Lung (tissue), 12 donors: ENCODE data around the gene COL6A6. TPM values are rescaled to one million over a fixed set of nuclear protein-coding genes. Genes with fewer than 3 reads are reported as not detected.

Experiments used
- ATAC-seq: fragments of 200-7000 bp; cut with Tn5 transposase; one replicate; pipeline ENCODE4 v1.9.1; 2020; ENCODE audit warnings: moderate number of reproducible peaks; ENCODE audit not compliant: insufficient read depth, low FRiP score
- DNase-seq, 3 donors: peaks; one replicate each; pipeline ENCODE4 v3.0.0-alpha.2; 2013 to 2017
- H3K27ac ChIP-seq, 2 donors: one replicate each; pipeline ENCODE4 v1.5.1; 2013; ENCODE audit warnings: mild to moderate bottlenecking in 2 of 2, moderate library complexity in 2 of 2, control low read depth in 1 of 2, inconsistent platforms in 1 of 2, low read depth in 1 of 2, low read length in 1 of 2
- H3K27me3 ChIP-seq, 3 donors: one replicate each; pipeline ENCODE4 v1.5.1; 2013; ENCODE audit warnings: low read length in 2 of 3; ENCODE audit not compliant: control insufficient read depth in 3 of 3, insufficient read depth in 3 of 3
- H3K36me3 ChIP-seq, 4 donors: one replicate each; pipeline ENCODE4 v1.5.1; 2013; ENCODE audit warnings: low read length in 4 of 4, mild to moderate bottlenecking in 1 of 4, moderate library complexity in 1 of 4; ENCODE audit not compliant: control insufficient read depth in 4 of 4, insufficient read depth in 4 of 4
- H3K4me1 ChIP-seq, 5 donors: one replicate each; pipeline ENCODE4 v1.5.1; 2013; ENCODE audit warnings: low read length in 5 of 5, mild to moderate bottlenecking in 2 of 5, moderate library complexity in 1 of 5; ENCODE audit not compliant: control insufficient read depth in 5 of 5, insufficient read depth in 5 of 5
- H3K4me3 ChIP-seq: one replicate; pipeline ENCODE4 v1.5.1; 2013; ENCODE audit warnings: mild to moderate bottlenecking, control low read depth, moderate library complexity
- H3K9ac ChIP-seq, 2 donors: one replicate each; pipeline ENCODE4 v1.5.1; 2013; ENCODE audit warnings: low read length in 2 of 2, control low read depth in 1 of 2; ENCODE audit not compliant: insufficient read depth in 1 of 2
- H3K9me3 ChIP-seq, 4 donors: one replicate each; pipeline ENCODE4 v1.5.1; 2013; ENCODE audit warnings: low read length in 3 of 4, mild to moderate bottlenecking in 1 of 4, moderate library complexity in 1 of 4; ENCODE audit not compliant: control insufficient read depth in 4 of 4, insufficient read depth in 3 of 4
- CTCF ChIP-seq: IDR thresholded peaks from 2 replicates; pipeline ENCODE4 v1.5.1; 2012; ENCODE audit warnings: mild to moderate bottlenecking; ENCODE audit errors: control extremely low read depth, extremely low read depth
- WGBS, 2 donors: extraction: QIAGEN DNeasy Blood & Tissue Kit; methylation state at CpG; one replicate each; pipeline ENCODE4 v1.1.7; 2013; 5-methylcytosine and 5-hydroxymethylcytosine counted together
- polyA plus RNA-seq, 2 donors: library from polyadenylated mRNA; stranded (reverse); fragments of 200-250 nt; gene quantifications; one replicate each; pipeline ENCODE4 v1.2.1, GENCODE V29; 2013
- total RNA-seq, 2 donors: library from RNA; depleted of rRNA in 1 of 2; stranded (reverse); fragments of >200 nt in 1 of 2; gene quantifications; one replicate each; pipeline ENCODE4 v1.2.1, GENCODE V29; 2014 to 2021
- donor health status: control.
- donor health status: control.
- donor health status: Bipolar disorder and iron deficiency.
- donor health status: healthy.
- donor health status: DM: yes; HTN: yes; CAD: no.

Gene COL6A6
- total and polyA plus RNA-seq, 4 donors: 0.32 to 42.8 (median 3.8) TPM

DNA sequence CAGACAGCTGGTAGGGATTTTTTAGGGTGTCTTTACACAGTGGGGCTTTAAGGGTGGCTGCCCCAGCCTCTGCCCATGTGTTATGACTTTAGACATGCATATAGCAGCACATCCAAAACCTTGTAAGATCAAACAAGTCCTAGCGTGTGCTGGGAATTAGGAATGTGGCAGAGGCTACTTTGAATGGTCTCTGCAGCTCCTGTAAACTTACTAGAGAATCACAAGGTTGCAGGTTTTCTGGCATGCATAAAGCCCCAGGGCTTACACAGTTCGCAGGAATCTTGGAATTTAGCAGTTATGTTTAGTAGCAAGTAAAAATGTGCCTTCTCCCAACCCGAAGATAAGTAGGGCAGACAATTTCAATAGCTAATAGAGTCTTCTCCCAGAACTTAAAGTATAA lies 46.9 kb upstream of the COL6A6 start:
- H3K9ac ChIP-seq: no peak overlapping the region
- no peak for ATAC-seq
- no peak for DNase-seq
- H3K27ac ChIP-seq: no peak overlapping the region
- peaks cover 0 to 2% (median 0%) of the 10 kb centered on the region in 4 donors for H3K9me3 ChIP-seq
- TF ChIP-seq CTCF: no peak
- H3K27me3 ChIP-seq: no peaks in the 10 kb centered on the region
- WGBS, 2 donors: 68 to 75% methylated on average over 3 of the region's 3 CpGs
- H3K4me1 ChIP-seq: peaks cover 0 to 3% (median 0%) of the 10 kb centered on the region in 5 donors
- H3K36me3 ChIP-seq: no peaks in the 10 kb centered on the region
- H3K4me3 ChIP-seq: no peak overlapping the region

DNA sequence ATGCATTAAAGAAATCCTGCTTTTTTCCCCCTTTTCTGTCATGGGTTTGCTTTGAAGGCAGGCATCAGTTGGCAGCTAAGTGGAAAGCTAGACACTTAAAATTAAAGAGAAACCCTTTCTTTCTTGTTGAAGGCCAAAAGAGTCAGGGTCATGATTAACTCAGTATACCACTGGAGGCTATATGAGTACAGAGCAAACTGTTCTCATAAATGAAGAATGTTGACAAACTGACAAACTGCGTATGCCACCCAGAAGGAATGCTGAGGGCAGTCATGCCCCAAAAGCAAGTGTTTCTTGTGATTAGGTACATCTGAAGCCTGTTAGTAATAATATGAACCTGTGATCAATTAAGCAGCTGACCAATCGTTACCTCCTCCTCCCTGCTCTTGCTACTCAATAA lies 43.6 kb upstream of the COL6A6 start:
- Histone ChIP-seq H3K27ac (no peak overlapping the region), H3K4me1 (no peaks in the 10 kb centered on the region), H3K4me3 (no peak overlapping the region), H3K27me3 (no peaks in the 10 kb centered on the region), H3K9ac (no peak overlapping the region), H3K36me3 (no peaks in the 10 kb centered on the region), H3K9me3 (peaks cover 0 to 2% (median 0%) of the 10 kb centered on the region in 4 donors)
- ATAC-seq: no peak
- 63 to 74% methylated on average over 2 of the region's 2 CpGs for WGBS, 2 donors
- TF ChIP-seq CTCF: no peak
- no peak for DNase-seq

- DNase-seq: peak; percentile 58 to 89 (median 83)
- TF ChIP-seq CTCF: peak; percentile 7
- no peaks in the 10 kb centered on the region for H3K36me3 ChIP-seq
- no peak overlapping the region for H3K9ac ChIP-seq
- H3K9me3 ChIP-seq: no peaks in the 10 kb centered on the region
- no peak for ATAC-seq
- no peak overlapping the region for H3K27ac ChIP-seq
- WGBS, 2 donors: 15 to 20% methylated on average over 4 of the region's 4 CpGs
- H3K27me3 ChIP-seq: no peaks in the 10 kb centered on the region
- peaks cover 0 to 7% (median 0%) of the 10 kb centered on the region in 5 donors for H3K4me1 ChIP-seq
- no peak overlapping the region for H3K4me3 ChIP-seq
Measured at GRCh38 chr3:130480736-130481135, 36.2 kb upstream of the COL6A6 start.

GRCh38 chr3:130488288-130488687 lies 28.7 kb upstream of the COL6A6 start:
- DNase-seq (no peak), ATAC-seq (no peak)
- Histone ChIP-seq H3K36me3 (no peaks in the 10 kb centered on the region), H3K27ac (no peak overlapping the region), H3K9ac (peak overlapping the region in 1 of 2 donors; percentile 6), H3K4me1 (peaks cover 0 to 7% (median 0%) of the 10 kb centered on the region in 5 donors), H3K9me3 (no peaks in the 10 kb centered on the region), H3K4me3 (no peak overlapping the region), H3K27me3 (no peaks in the 10 kb centered on the region)
- TF ChIP-seq CTCF: no peak
- 83 to 95% methylated on average over 1 of the region's 1 CpG for WGBS, 2 donors
